Activated CD4-positive, alpha-beta T cell treated with anti-CD3 and anti-CD28 coated beads for 1 hour (primary cell): ENCODE data around the gene SNRNP27.
"Not testable (repeated sequence)": the region's sequence is repeated elsewhere in the genome, so short reads cannot be mapped to it uniquely, and the experiment has no call there.

ENCODE experiments used
- DNase-seq: peaks from one replicate; pipeline ENCODE4 v3.0.0-alpha.2; 2020

The SNRNP27 gene, protein sequence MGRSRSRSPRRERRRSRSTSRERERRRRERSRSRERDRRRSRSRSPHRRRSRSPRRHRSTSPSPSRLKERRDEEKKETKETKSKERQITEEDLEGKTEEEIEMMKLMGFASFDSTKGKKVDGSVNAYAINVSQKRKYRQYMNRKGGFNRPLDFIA

GRCh38 chr2:69893684-69894551, at the start of gene SNRNP27:
SNRNP27 (plus strand) TSS chr2:69893956; CDS start chr2:69893985, 29 bp downstream.
- DNase-seq, result peak; percentile 71

DNA sequence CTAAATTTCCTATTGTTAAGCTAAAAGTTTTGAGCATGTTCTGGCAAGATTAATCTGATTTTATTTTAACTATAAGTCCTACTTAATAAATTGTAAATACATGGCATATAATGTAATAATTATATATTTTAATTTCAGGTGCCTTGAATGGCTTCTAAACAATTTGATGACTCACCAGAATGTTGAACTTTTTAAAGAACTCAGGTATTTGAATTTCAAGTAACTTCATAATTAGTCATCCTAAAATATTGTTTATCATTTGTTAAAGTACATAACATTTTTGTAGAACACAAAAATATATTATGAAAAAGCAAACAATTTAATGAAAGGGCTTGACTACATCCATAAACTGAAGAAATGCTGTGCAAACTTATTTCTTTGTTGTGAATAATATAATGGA, 49.8 kb upstream of the SNRNP27 start:
- no peak for DNase-seq

GRCh38 chr2:69844560-69844959, 49.2 kb upstream of the SNRNP27 start:
- no peak for DNase-seq

DNA sequence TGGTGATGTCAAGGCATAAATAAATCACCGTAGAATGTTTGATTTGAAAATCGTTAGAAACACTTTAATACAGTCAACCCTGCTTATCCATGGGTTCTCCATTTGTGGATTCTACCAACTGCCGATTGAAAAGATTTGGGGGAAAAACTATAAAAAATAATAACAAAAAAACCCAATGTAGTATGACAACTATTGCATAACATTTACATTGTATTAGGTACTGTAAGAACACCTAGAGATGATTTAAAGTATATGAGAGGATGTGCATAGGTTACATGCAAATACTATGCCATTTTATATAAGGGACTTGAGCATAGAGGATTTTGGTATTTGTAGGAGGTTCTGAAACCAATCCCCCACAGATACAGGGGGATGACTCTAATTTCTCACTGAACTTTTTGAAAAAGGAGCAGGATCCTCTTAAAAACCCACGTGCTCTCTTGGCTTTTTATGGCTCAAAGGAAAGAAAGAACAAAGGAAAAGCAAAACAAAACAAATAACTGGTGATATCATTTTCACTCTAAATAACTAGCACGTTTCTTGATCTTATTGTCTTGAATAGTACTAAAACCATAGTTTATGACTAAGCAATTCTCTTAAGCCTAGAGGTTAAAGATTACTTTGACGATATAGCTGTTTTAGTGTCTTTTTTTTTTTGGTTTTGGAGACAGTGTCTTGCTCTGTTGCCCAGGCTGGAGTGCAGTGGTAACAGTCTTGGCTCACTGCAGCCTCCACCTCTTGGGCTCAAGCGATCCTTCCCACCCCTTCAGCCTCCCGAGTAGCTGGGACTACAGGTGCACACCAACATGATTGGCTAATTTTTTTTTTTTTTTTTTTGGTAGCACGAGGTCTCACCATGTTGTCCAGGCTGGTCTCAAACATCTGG, 47.3 kb upstream of the SNRNP27 start:
- no peak for DNase-seq

DNA sequence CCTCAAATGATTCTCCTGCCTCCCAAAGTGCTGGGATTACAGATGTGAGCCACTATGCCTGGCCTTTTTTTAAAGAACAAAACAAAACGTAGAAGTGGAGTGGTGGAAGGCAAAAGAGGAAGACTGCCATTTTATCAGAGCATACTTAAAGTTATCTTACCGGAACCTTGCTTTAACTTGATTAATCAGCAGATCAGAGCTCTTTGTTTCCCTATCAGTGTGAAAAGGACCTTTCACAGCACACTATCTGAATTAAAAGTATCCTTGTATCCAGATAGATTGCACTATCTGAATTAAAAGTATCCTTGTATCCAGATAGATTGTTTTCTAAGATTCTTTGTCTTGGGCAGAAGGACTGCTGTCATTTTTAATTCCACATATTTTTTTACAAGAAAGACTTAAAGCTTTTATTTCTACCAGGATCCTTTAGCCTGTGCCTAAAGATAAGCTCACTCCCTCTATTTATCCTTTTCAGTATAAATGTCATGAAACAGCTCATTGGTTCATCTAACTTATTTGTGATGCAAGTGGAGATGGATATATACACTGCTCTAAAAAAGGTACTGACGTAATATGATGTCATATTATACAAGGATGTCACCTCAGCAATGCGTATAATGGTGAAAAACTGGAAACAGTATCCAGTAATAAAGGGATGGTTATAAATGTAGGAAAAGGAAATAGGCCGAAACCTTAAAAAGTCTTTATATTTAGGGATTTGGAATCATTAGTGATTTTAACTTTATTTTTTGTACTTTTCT, 46.5 kb upstream of the SNRNP27 start:
- no peak for DNase-seq

GRCh38 chr2:69848186-69848790, 45.5 kb upstream of the SNRNP27 start:
- DNase-seq, result no peak

DNA sequence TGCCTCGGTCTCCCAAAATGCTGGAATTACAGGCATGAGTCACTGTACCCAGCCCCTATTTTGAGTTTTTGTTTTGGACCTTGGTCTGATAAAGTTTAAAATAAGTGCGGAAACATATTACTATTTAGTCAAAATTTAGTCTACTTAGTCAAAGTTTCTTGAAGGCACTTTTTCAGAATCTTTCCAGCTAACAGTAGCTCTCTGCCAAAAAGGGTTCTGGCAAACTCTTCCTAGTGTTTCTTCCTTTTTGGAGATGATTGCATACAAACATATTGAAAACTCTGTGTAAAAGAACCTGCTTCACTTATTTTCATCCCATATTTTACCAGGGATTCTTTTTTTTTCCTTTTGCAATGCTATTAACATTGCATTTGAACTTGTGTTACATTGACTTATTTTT, 35.5 kb upstream of the SNRNP27 start:
- DNase-seq, result no peak

DNA sequence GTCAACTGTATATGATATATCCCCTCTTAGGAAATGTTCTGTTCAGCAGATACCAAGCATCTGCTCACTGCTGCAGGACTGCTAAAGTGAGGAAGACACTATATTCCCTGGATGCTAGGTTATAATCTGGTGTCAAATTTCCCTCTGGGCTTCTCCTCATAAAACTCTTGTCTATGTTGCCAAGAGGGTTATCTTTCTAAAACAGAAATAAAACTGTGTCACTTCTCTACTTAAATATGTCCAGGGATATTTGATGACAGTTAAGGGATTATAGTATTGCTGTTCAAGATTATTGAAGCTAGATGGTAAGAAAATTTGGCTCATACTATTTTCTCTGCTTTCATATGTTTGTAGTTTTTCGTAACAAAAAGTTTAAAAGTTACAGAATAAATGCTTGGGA, 30.5 kb upstream of the SNRNP27 start:
- DNase-seq, result no peak

- DNase-seq, result no peak
These were observed 5.3 kb upstream of the SNRNP27 start for GRCh38 chr2:69888451-69888850.

GRCh38 chr2:69889302-69889701, 4.5 kb upstream of the SNRNP27 start:
- DNase-seq, result no peak

DNA sequence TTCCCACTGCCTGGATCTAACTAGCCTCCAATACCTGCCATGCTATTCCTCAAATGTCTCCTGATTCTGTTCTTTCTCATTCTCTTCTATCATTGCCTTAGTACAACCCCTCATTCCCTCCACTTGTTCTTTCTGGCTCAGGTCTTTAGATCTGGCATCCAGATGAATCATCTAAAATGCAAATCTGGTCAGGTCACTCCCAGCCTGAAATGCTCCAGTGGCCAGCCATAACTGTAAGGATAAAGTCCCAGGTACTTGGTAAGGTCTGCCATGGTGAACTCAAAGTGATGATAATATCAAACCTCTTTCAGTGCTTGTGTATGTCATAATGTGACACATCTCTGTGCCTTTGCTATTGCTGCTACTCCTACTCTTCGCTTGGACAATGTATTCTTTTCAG, 2.9 kb upstream of the SNRNP27 start:
- no peak for DNase-seq

DNA sequence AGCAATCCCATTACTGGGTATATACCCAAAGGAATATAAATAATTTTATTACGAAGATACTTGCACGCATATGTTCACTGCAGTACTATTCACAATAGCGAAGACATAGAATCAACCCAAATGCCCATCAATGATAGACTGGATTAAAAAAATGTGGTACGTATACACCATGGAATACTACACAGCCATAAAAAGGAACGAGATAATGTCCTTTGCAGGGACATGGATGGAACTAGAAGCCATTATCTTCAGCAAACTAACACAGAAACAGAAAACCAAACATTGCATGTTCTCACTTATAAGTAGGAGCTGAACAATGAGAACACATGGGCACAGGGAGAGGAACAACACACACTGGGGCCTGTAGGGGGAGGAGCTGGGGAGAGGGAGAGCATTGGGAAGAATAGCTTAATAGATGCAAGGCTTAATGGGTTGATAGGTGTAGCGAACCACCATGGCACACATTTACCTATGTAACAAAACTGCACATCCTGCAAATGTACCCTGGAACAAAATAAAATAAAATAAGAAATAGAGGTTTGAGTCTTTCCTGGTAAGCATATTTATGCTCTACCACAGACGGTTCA, 825 bp upstream of the SNRNP27 start:
- DNase-seq, result not testable (repeated sequence)

DNA sequence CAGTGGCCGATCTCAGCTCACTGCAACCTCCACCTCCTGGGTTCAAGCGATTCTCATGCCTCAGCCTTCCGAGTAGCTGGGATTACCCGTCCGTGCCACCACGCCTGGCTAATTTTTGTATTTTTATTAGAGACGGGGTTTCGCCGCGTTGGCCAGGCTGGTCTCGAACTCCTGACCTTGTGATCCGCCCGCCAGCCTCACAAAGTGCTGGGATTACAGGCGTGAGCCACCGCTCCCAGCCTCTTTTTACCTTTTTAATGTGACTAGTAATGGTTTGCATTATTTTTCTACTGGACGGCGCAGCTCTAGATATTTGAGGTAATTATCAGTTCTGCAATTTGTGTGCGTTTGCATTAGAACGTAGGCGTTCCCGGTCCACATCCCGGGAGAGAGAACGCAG, 981 bp downstream of the SNRNP27 start:
- not testable (repeated sequence) for DNase-seq

GRCh38 chr2:69902213-69902922, 8.6 kb downstream of the SNRNP27 start:
- DNase-seq, result no peak

- DNase-seq, result no peak
These were observed 13.5 kb downstream of the SNRNP27 start for GRCh38 chr2:69907216-69907615.

- DNase-seq, result no peak
These were observed 18.3 kb downstream of the SNRNP27 start for GRCh38 chr2:69911985-69912563.

DNA sequence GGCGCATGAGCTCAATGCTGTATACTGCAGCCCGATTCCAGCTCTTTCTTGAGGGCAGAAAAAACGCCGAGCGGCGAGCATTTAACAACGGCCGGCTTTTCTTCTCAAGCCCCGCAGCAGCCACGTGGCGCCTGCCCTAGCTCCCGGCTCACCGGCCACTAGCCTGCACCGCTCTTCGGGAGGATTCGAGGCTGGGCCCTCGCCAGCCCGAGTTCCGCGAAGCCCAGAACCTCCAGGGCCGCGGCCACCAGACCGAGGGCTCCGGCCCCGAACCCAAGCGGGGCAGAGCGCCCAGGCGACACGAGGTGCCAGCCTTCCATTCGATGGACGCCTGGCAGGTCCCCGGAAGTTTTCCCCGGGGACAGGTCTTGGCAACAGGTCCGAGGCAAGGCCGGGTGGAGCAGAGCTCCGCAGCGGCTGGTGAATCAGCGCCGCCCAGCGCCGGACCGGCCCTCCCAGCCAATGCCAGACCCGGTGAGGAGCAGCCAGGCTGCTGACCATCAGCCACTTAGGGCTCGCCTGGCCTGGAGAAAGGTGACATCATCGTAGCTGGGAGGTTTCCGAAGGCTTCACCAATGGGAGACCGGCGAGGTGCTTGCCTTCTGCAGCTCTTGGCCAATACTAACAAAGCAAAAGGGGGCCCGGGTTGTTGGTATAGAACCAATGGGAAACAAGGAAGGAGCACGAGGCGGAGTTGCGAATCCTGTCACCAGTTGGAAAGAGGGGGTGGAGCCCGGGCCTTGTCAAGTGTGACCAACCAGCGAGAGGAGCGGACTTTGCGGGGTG, 20.6 kb downstream of the SNRNP27 start:
- no peak for DNase-seq

DNA sequence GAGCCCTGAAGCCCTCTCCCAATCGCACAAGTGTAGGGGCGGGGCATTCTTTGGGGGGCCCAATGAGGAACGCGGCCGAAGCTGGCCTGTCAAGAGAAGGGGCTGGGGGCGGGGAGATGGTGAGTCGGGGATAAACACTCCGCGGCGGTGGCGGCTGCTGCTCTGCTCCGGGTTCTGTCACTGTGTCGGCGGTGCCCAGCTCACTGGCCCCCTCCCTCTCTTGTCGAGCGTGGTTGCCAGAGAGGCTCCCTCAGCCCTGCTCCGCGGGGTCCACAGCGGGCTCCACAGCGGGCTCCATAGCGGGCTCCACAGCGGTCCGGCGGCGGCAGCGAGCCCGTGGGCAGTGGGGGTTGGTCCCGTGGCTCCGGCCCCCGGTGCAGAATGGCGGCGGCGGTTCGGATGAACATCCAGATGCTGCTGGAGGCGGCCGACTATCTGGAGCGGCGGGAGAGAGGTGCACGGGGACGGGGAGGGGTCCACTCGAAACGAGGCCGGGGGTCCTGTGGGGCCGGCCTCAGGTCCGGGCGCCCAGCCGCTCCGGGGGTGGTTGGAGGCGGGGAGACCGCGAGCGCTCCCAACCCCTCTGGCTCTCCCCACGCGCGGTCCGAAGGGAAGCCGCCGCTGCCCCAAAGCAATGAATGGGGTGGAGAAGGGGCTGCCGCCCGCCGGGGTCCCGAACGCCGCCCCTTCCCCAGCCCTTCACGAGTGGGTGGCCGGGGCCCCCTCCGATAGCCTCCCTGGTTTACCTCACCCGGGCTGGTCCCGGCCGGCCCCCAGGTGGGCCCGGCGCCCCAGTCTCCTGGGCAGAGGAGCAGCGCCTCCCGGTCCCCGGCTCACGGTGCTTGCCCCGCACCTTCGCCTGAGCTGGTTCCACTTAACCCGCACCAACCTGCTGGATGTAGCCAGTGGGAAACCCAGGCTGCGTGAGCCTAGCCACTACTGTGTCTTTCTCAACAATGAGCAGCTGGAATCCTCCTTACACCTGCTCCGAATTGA, 21.5 kb downstream of the SNRNP27 start, which contains the start of gene MXD1:
Gene MXD1 (plus strand): TSS at position 160 of the 996 bp plus-strand sequence. CDS start 222 bp downstream, at position 382.
- DNase-seq, result peak; percentile 99
